Astrocyte (in vitro differentiated cells and primary cell): ENCODE data around the gene PHF21B. TPM values are rescaled to one million over a fixed set of nuclear protein-coding genes. Genes with fewer than 3 reads are reported as not detected.
"Not testable (repeated sequence)": the region's sequence is repeated elsewhere in the genome, so short reads cannot be mapped to it uniquely, and the experiment has no call there.

Source experiments
- DNase-seq: peaks from one replicate; pipeline ENCODE4 v3.0.0-alpha.2; 2010; ENCODE audit warnings: low read depth
- FAIRE-seq: peaks from 2 replicates; lab custom pipeline; 2011; peaks lifted over from hg19 to GRCh38; lab: Jason Lieb, UNC
- H2AFZ ChIP-seq: 2 replicates; pipeline ENCODE4 v1.6.0; 2012; ENCODE audit warnings: low read depth, low read length, inconsistent platforms
- H3K27ac ChIP-seq: 2 replicates; pipeline ENCODE4 v1.5.1; 2011; ENCODE audit warnings: low read depth, low read length, inconsistent platforms
- H3K27me3 ChIP-seq: 2 replicates; pipeline ENCODE4 v1.6.0; 2011; ENCODE audit warnings: low read length, inconsistent platforms; ENCODE audit not compliant: insufficient read depth
- H3K36me3 ChIP-seq: 2 replicates; pipeline ENCODE4 v1.5.1; 2011; ENCODE audit warnings: low read length, inconsistent platforms; ENCODE audit not compliant: insufficient read depth
- H3K4me1 ChIP-seq: 2 replicates; pipeline ENCODE4 v1.5.1; 2011; ENCODE audit warnings: low read length, inconsistent platforms; ENCODE audit not compliant: insufficient read depth
- H3K4me2 ChIP-seq: 2 replicates; pipeline ENCODE4 v1.6.0; 2012; ENCODE audit warnings: low read length, inconsistent platforms
- H3K4me3 ChIP-seq: 2 replicates; pipeline ENCODE4 v1.5.1; 2011; ENCODE audit warnings: low read depth, mild to moderate bottlenecking, low read length, inconsistent platforms; ENCODE audit not compliant: insufficient read depth
- H3K79me2 ChIP-seq: 2 replicates; pipeline ENCODE4 v1.6.0; 2012; ENCODE audit warnings: mild to moderate bottlenecking, low read length, inconsistent platforms; ENCODE audit not compliant: insufficient read depth
- H3K9ac ChIP-seq: 2 replicates; pipeline ENCODE4 v1.6.0; 2012; ENCODE audit warnings: mild to moderate bottlenecking, low read length, inconsistent platforms
- H3K9me3 ChIP-seq: 2 replicates; pipeline ENCODE4 v1.5.1; 2012; ENCODE audit warnings: low read depth, mild to moderate bottlenecking, low read length, inconsistent platforms; ENCODE audit not compliant: insufficient read depth
- H4K20me1 ChIP-seq: 2 replicates; pipeline ENCODE4 v1.6.0; 2012; ENCODE audit warnings: low read length, inconsistent platforms; ENCODE audit not compliant: insufficient read depth
- H3K27ac Mint-ChIP-seq: one replicate; pipeline ENCODE4 v1.8.0; 2021; ENCODE audit warnings: mild to moderate bottlenecking, mixed read lengths; ENCODE audit not compliant: unreplicated experiment
- H3K27me3 Mint-ChIP-seq: one replicate; pipeline ENCODE4 v1.8.0; 2021; ENCODE audit warnings: low read depth, mixed read lengths; ENCODE audit not compliant: unreplicated experiment
- H3K36me3 Mint-ChIP-seq: one replicate; pipeline ENCODE4 v1.8.0; 2021; ENCODE audit warnings: low read depth, mixed read lengths; ENCODE audit not compliant: unreplicated experiment
- H3K4me1 Mint-ChIP-seq: one replicate; pipeline ENCODE4 v1.8.0; 2021; ENCODE audit warnings: low read depth, mixed read lengths; ENCODE audit not compliant: unreplicated experiment
- H3K4me3 Mint-ChIP-seq: one replicate; pipeline ENCODE4 v1.8.0; 2021; ENCODE audit warnings: mild to moderate bottlenecking, moderate library complexity, mixed read lengths; ENCODE audit not compliant: unreplicated experiment
- H3K9me3 Mint-ChIP-seq: one replicate; pipeline ENCODE4 v1.8.0; 2021; ENCODE audit warnings: mild to moderate bottlenecking, mixed read lengths; ENCODE audit not compliant: unreplicated experiment
- EZH2 ChIP-seq: IDR thresholded peaks from 2 replicates; pipeline ENCODE4 v1.6.1; 2012; ENCODE audit warnings: mild to moderate bottlenecking, low read length, inconsistent platforms; ENCODE audit not compliant: insufficient read depth
- total RNA-seq: library from RNA; stranded (reverse); gene quantifications from 2 replicates; pipeline ENCODE4 v1.2.1, GENCODE V29; 2021
- TF ChIP-seq, protein P1 (sequence below): IDR thresholded peaks from 2 replicates; pipeline ENCODE4 v1.5.1; 2011; ENCODE audit warnings: low read depth, mild to moderate bottlenecking, inconsistent platforms, low read length, moderate library complexity; ENCODE audit not compliant: insufficient read depth

The PHF21B gene
- total RNA-seq, 1 donor from 2014 or later = 6.3 TPM

DNA sequence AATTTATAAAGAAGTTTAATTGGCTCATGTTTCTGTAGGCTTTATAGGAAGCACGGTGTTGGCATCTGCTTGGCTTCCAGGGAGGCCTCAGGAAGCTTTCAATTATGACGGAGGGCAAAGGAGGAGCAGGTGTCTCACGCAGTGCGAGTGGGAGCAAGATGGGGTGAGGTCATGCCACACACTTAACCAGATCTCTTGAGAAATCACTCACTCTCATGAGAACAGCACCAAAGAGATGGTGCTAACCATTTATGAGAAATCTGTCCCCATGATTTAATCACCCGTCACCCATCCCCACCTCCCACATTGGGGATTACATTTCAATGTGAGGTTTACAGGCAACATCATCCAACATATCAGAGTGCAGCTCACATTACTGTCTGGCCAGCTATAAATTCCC, 153.9 kb downstream of the PHF21B start:
- H3K9me3 ChIP-seq = no peaks in the 10 kb centered on the region
- H3K27me3 ChIP-seq = no peaks in the 10 kb centered on the region
- no peaks in the 10 kb centered on the region for H3K4me1 ChIP-seq
- no peak overlapping the region for H3K27ac ChIP-seq
- H3K27ac Mint-ChIP-seq = no peak overlapping the region
- no peak for FAIRE-seq
- H3K36me3 ChIP-seq = no peaks in the 10 kb centered on the region
- no peaks in the 10 kb centered on the region for H3K36me3 Mint-ChIP-seq
- no peaks in the 10 kb centered on the region for H4K20me1 ChIP-seq
- H3K4me1 Mint-ChIP-seq = peaks cover 1% of the 10 kb centered on the region
- no peak overlapping the region for H3K4me3 ChIP-seq
- no peaks in the 10 kb centered on the region for H3K79me2 ChIP-seq
- H3K9me3 Mint-ChIP-seq = peaks cover 3% of the 10 kb centered on the region
- no peak for DNase-seq
- no peak overlapping the region for H3K4me2 ChIP-seq
- TF ChIP-seq EZH2 = no peak
- TF ChIP-seq, protein P1, sequence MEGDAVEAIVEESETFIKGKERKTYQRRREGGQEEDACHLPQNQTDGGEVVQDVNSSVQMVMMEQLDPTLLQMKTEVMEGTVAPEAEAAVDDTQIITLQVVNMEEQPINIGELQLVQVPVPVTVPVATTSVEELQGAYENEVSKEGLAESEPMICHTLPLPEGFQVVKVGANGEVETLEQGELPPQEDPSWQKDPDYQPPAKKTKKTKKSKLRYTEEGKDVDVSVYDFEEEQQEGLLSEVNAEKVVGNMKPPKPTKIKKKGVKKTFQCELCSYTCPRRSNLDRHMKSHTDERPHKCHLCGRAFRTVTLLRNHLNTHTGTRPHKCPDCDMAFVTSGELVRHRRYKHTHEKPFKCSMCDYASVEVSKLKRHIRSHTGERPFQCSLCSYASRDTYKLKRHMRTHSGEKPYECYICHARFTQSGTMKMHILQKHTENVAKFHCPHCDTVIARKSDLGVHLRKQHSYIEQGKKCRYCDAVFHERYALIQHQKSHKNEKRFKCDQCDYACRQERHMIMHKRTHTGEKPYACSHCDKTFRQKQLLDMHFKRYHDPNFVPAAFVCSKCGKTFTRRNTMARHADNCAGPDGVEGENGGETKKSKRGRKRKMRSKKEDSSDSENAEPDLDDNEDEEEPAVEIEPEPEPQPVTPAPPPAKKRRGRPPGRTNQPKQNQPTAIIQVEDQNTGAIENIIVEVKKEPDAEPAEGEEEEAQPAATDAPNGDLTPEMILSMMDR = no peak
- no peak overlapping the region for H3K4me3 Mint-ChIP-seq
- H3K9ac ChIP-seq = no peak overlapping the region
- H3K27me3 Mint-ChIP-seq = no peaks in the 10 kb centered on the region
- H2AFZ ChIP-seq = no peak overlapping the region

DNA sequence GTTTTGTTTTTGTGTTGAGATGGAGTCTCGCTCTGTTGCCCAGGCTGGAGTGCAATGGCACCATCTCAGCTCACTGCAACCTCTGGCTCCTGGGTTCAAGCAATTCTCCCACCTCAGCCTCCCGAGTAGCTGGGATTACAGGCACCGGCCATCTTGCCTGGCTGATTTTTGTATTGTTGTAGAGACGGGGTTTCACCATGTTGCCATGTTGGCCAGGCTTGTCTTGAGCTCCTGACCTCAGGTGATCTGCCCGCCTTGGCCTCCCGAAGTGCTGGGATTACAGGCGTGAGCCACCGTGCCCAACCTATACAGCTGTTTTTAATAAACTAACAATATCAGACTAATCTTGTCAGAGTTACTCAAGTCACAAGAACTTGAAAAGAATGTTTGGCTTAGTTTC, 155.2 kb downstream of the PHF21B start:
- not testable (repeated sequence) for H3K9ac ChIP-seq, H3K9me3 ChIP-seq, DNase-seq, H3K4me3 Mint-ChIP-seq, H3K4me2 ChIP-seq, H3K27me3 ChIP-seq, H3K9me3 Mint-ChIP-seq, FAIRE-seq, H3K4me1 Mint-ChIP-seq, H3K27me3 Mint-ChIP-seq, H3K27ac Mint-ChIP-seq, H3K4me1 ChIP-seq, H3K4me3 ChIP-seq, H3K79me2 ChIP-seq, H3K27ac ChIP-seq, H3K36me3 ChIP-seq, H4K20me1 ChIP-seq, H3K36me3 Mint-ChIP-seq, H2AFZ ChIP-seq

- no peaks in the 10 kb centered on the region for H3K27me3 ChIP-seq
- Mint-ChIP-seq H3K9me3 (no peaks in the 10 kb centered on the region), H3K4me3 (no peak overlapping the region), H3K27ac (no peak overlapping the region), H3K27me3 (peaks cover 3% of the 10 kb centered on the region), H3K36me3 (no peaks in the 10 kb centered on the region), H3K4me1 (no peaks in the 10 kb centered on the region)
- H3K36me3 ChIP-seq = no peaks in the 10 kb centered on the region
- no peak overlapping the region for H3K9ac ChIP-seq
- FAIRE-seq = no peak
- H3K4me1 ChIP-seq = no peaks in the 10 kb centered on the region
- H3K27ac ChIP-seq = no peak overlapping the region
- H3K4me3 ChIP-seq = no peak overlapping the region
- no peaks in the 10 kb centered on the region for H4K20me1 ChIP-seq
- no peaks in the 10 kb centered on the region for H3K9me3 ChIP-seq
- no peaks in the 10 kb centered on the region for H3K79me2 ChIP-seq
- TF ChIP-seq, protein P1 = no peak
- no peak for TF ChIP-seq EZH2
- H3K4me2 ChIP-seq = no peak overlapping the region
- H2AFZ ChIP-seq = no peak overlapping the region
- DNase-seq = no peak
Observed at GRCh38 chr22:44850946-44851345, 158.9 kb downstream of the PHF21B start.
